H9 (cell line): ENCODE results near the gene PPARD. TPM values are rescaled to one million over a fixed set of nuclear protein-coding genes. Genes with fewer than 3 reads are reported as not detected.
"Not testable (repeated sequence)": the region's sequence is repeated elsewhere in the genome, so short reads cannot be mapped to it uniquely, and the experiment has no call there.

Source experiments
- DNase-seq: peaks from one replicate; pipeline ENCODE4 v3.0.0-alpha.2; 2017
- H2AFZ ChIP-seq: one replicate; pipeline ENCODE4 v1.6.1; 2013; ENCODE audit warnings: mild to moderate bottlenecking, low read length, control low read depth, moderate library complexity
- H2AK5ac ChIP-seq: 2 replicates; pipeline ENCODE4 v1.6.1; 2013; ENCODE audit warnings: low read length, control low read depth, mixed read lengths; ENCODE audit not compliant: insufficient read length
- H2BK120ac ChIP-seq: one replicate; pipeline ENCODE4 v1.6.1; 2013; ENCODE audit warnings: low read depth, mild to moderate bottlenecking, low read length, control low read depth, inconsistent platforms; ENCODE audit not compliant: poor library complexity, severe bottlenecking
- H2BK12ac ChIP-seq: 2 replicates; pipeline ENCODE4 v1.6.1; 2013; ENCODE audit warnings: low read length, control low read depth, mixed read lengths, low read depth; ENCODE audit not compliant: insufficient read length
- H2BK15ac ChIP-seq: 2 replicates; pipeline ENCODE4 v1.6.1; 2013; ENCODE audit warnings: low read depth, low read length, control low read depth
- H2BK20ac ChIP-seq: one replicate; pipeline ENCODE4 v1.6.1; 2013; ENCODE audit warnings: low read depth, mild to moderate bottlenecking, low read length, control low read depth, inconsistent platforms; ENCODE audit not compliant: poor library complexity, severe bottlenecking
- H2BK5ac ChIP-seq: 2 replicates; pipeline ENCODE4 v1.6.1; 2013; ENCODE audit warnings: low read length, control low read depth, mixed read lengths; ENCODE audit not compliant: insufficient read length
- H3K14ac ChIP-seq: 2 replicates; pipeline ENCODE4 v1.6.1; 2013; ENCODE audit warnings: low read length, control low read depth; ENCODE audit not compliant: insufficient read depth
- H3K18ac ChIP-seq: 2 replicates; pipeline ENCODE4 v1.6.1; 2013; ENCODE audit warnings: low read depth, mild to moderate bottlenecking, mixed read lengths, low read length, control low read depth; ENCODE audit not compliant: insufficient read length
- H3K23ac ChIP-seq: 2 replicates; pipeline ENCODE4 v1.6.1; 2013; ENCODE audit warnings: low read length, control low read depth, mixed read lengths, low read depth; ENCODE audit not compliant: insufficient read length
- H3K23me2 ChIP-seq: 2 replicates; pipeline ENCODE4 v1.6.1; 2013; ENCODE audit warnings: low read depth, mild to moderate bottlenecking, mixed read lengths, low read length, control low read depth; ENCODE audit not compliant: insufficient read length, poor library complexity, severe bottlenecking
- H3K27ac ChIP-seq: 2 replicates; pipeline ENCODE4 v1.5.1; 2013; ENCODE audit warnings: low read length, control low read depth, mixed read lengths, low read depth; ENCODE audit not compliant: insufficient read length
- H3K27me3 ChIP-seq: 2 replicates; pipeline ENCODE4 v1.6.1; 2013; ENCODE audit warnings: low read length, control low read depth, inconsistent platforms; ENCODE audit not compliant: insufficient read depth
- H3K4ac ChIP-seq: 2 replicates; pipeline ENCODE4 v1.6.1; 2013; ENCODE audit warnings: low read depth, mild to moderate bottlenecking, control low read depth, inconsistent platforms, low read length, moderate library complexity
- H3K4me1 ChIP-seq: 2 replicates; pipeline ENCODE4 v1.6.1; 2013; ENCODE audit warnings: low read length, control low read depth, inconsistent platforms; ENCODE audit not compliant: insufficient read depth
- H3K4me2 ChIP-seq: 2 replicates; pipeline ENCODE4 v1.6.1; 2013; ENCODE audit warnings: low read length, control low read depth, mixed read lengths; ENCODE audit not compliant: insufficient read length, insufficient read depth
- H3K56ac ChIP-seq: 2 replicates; pipeline ENCODE4 v1.6.1; 2013; ENCODE audit warnings: low read depth, mild to moderate bottlenecking, mixed read lengths, low read length, control low read depth; ENCODE audit not compliant: insufficient read length
- H3K79me1 ChIP-seq: 2 replicates; pipeline ENCODE4 v1.6.1; 2013; ENCODE audit warnings: low read depth, mild to moderate bottlenecking, moderate library complexity, low read length, control low read depth, inconsistent platforms; ENCODE audit not compliant: insufficient read depth, poor library complexity, severe bottlenecking
- H3K79me2 ChIP-seq: 2 replicates; pipeline ENCODE4 v1.6.1; 2013; ENCODE audit warnings: low read length, control low read depth, inconsistent platforms; ENCODE audit not compliant: insufficient read depth
- H3K9ac ChIP-seq: 2 replicates; pipeline ENCODE4 v1.6.1; 2013; ENCODE audit warnings: low read length, control low read depth, mixed read lengths; ENCODE audit not compliant: insufficient read length; ENCODE audit errors: extremely low read depth
- H3K9me3 ChIP-seq: one replicate; pipeline ENCODE4 v1.6.1; 2013; ENCODE audit warnings: low read depth, low read length, inconsistent platforms; ENCODE audit not compliant: control insufficient read depth
- H3T11ph ChIP-seq: one replicate; pipeline ENCODE4 v1.6.1; 2013; ENCODE audit warnings: mild to moderate bottlenecking, low read length, control low read depth, inconsistent platforms
- H4K20me1 ChIP-seq: one replicate; pipeline ENCODE4 v1.6.1; 2013; ENCODE audit not compliant: control insufficient read depth, insufficient read length, insufficient read depth
- H4K5ac ChIP-seq: 2 replicates; pipeline ENCODE4 v1.6.1; 2013; ENCODE audit warnings: low read depth, mild to moderate bottlenecking, mixed read lengths, low read length, control low read depth; ENCODE audit not compliant: insufficient read length
- H4K8ac ChIP-seq: replicated peaks from 2 replicates; pipeline ENCODE4 v1.6.1; 2013; ENCODE audit warnings: low read length, control low read depth, mixed read lengths, low read depth; ENCODE audit not compliant: insufficient read length
- H4K91ac ChIP-seq: 2 replicates; pipeline ENCODE4 v1.6.1; 2013; ENCODE audit warnings: low read depth, mild to moderate bottlenecking, moderate library complexity, mixed read lengths, low read length, control low read depth; ENCODE audit not compliant: insufficient read length
- H3K27ac Mint-ChIP-seq, 3 experiments: 2 replicates in 2 of 3; 3 replicates in 1 of 3; pipeline ENCODE4 v1.8.0; 2020 to 2021; ENCODE audit warnings: mixed read lengths in 3 of 3, mild to moderate bottlenecking in 1 of 3, moderate library complexity in 1 of 3
- H3K27me3 Mint-ChIP-seq: 2 replicates; pipeline ENCODE4 v1.8.0; 2021; ENCODE audit warnings: low read depth, mild to moderate bottlenecking, moderate library complexity, mixed read lengths
- H3K36me3 Mint-ChIP-seq, 3 experiments: 2 replicates in 2 of 3; 3 replicates in 1 of 3; pipeline ENCODE4 v1.8.0; 2020 to 2021; ENCODE audit warnings: low read depth in 3 of 3, mixed read lengths in 3 of 3; ENCODE audit not compliant: insufficient read depth in 1 of 3
- H3K4me1 Mint-ChIP-seq, 2 experiments: 2 replicates each; pipeline ENCODE4 v1.8.0; 2020; ENCODE audit warnings: mixed read lengths in 2 of 2
- H3K4me3 Mint-ChIP-seq, 2 experiments: 2 replicates in 1 of 2; 3 replicates in 1 of 2; pipeline ENCODE4 v1.8.0; 2020 to 2021; ENCODE audit warnings: mild to moderate bottlenecking in 2 of 2, mixed read lengths in 2 of 2, moderate library complexity in 1 of 2
- H3K9me3 Mint-ChIP-seq, 2 experiments: 2 replicates in 1 of 2; 3 replicates in 1 of 2; pipeline ENCODE4 v1.8.0; 2020; ENCODE audit warnings: mild to moderate bottlenecking in 2 of 2, mixed read lengths in 2 of 2, moderate library complexity in 1 of 2
- CTCF ChIP-seq: fragments of 200-600 bp; sonication (generic); conservative IDR thresholded peaks from 3 replicates; pipeline ENCODE4 v1.8.0; 2021; ENCODE audit warnings: antibody characterized with exemption, mild to moderate bottlenecking
- WGBS: extraction: QIAGEN DNeasy Blood & Tissue Kit; methylation state at CpG from one replicate; pipeline ENCODE4 v1.1.7; 2013; ENCODE audit warnings: missing lambda C conversion rate, low lambda C conversion rate, mixed read lengths; ENCODE audit not compliant: insufficient read length; ENCODE audit errors: extremely low coverage; 5-methylcytosine and 5-hydroxymethylcytosine counted together
- total RNA-seq: library from RNA; stranded (reverse); gene quantifications from 2 replicates; pipeline ENCODE4 v1.2.1, GENCODE V29; 2021

The PPARD gene
- total RNA-seq, 1 experiment from 2014 or later, result 11.7 TPM

- no peaks in the 10 kb centered on the region for H4K20me1 ChIP-seq
- no peak overlapping the region for H3K23ac ChIP-seq
- H4K91ac ChIP-seq, result no peak overlapping the region
- TF ChIP-seq CTCF, result no peak
- no peak overlapping the region for H2AFZ ChIP-seq
- H3K4me3 Mint-ChIP-seq, result no peak overlapping the region
- H2BK20ac ChIP-seq, result no peak overlapping the region
- peaks cover 2% of the 10 kb centered on the region; the same call in 1 of the 2 replicates for H3K27me3 Mint-ChIP-seq
- H3K27me3 ChIP-seq, result no peaks in the 10 kb centered on the region
- H4K8ac ChIP-seq, result no peak overlapping the region
- H3K14ac ChIP-seq, result no peak overlapping the region
- DNase-seq, result no peak
- H2BK15ac ChIP-seq, result no peak overlapping the region
- no peaks in the 10 kb centered on the region for H3K23me2 ChIP-seq
- peaks cover 5% of the 10 kb centered on the region for H3K9me3 ChIP-seq
- peaks cover 4 to 13% (median 9%) of the 10 kb centered on the region in 3 experiments; a peak in 6 of 7 replicates for H3K36me3 Mint-ChIP-seq
- H3K4ac ChIP-seq, result no peak overlapping the region
- no peak overlapping the region for H3K27ac ChIP-seq
- H3T11ph ChIP-seq, result no peak overlapping the region
- H3K9me3 Mint-ChIP-seq, result peaks cover 8 to 11% of the 10 kb centered on the region in 2 experiments; a peak in 4 of 5 replicates
- no peak overlapping the region for H3K56ac ChIP-seq
- no peak overlapping the region for H4K5ac ChIP-seq
- no peak overlapping the region for H3K9ac ChIP-seq
- WGBS, result no CpG with 5 or more reads among the region's 4 CpGs
- H3K4me1 Mint-ChIP-seq, result peaks cover 10 to 30% of the 10 kb centered on the region in 2 experiments
- no peaks in the 10 kb centered on the region for H3K79me1 ChIP-seq
- no peak overlapping the region for H2BK12ac ChIP-seq
- H3K79me2 ChIP-seq, result no peaks in the 10 kb centered on the region
- H3K4me2 ChIP-seq, result no peak overlapping the region
- H2BK120ac ChIP-seq, result no peak overlapping the region
- H2AK5ac ChIP-seq, result no peak overlapping the region
- H3K4me1 ChIP-seq, result peaks cover 5% of the 10 kb centered on the region; the same call in 1 of the 2 replicates
- H3K18ac ChIP-seq, result no peak overlapping the region
- no peak overlapping the region for H3K27ac Mint-ChIP-seq
- no peak overlapping the region for H2BK5ac ChIP-seq
Observed at GRCh38 chr6:35432291-35432690, 89.9 kb downstream of the PPARD start.

GRCh38 chr6:35432702-35433101 lies 90.3 kb downstream of the PPARD start:
- not testable (repeated sequence) for H3K27me3 Mint-ChIP-seq, H3K4ac ChIP-seq

More at GRCh38 chr6:35432702-35433101, 90.3 kb downstream of the PPARD start:
- not testable (repeated sequence) for H4K20me1 ChIP-seq, H3K9ac ChIP-seq, H3K27ac Mint-ChIP-seq, H3K23me2 ChIP-seq, H3K4me3 Mint-ChIP-seq, H2BK120ac ChIP-seq, H3K27ac ChIP-seq, H3K18ac ChIP-seq, H3K9me3 ChIP-seq, H3K56ac ChIP-seq, H4K5ac ChIP-seq, H2BK5ac ChIP-seq, H2AK5ac ChIP-seq, H3K14ac ChIP-seq, H4K8ac ChIP-seq, DNase-seq, H2BK15ac ChIP-seq, H3K23ac ChIP-seq, H3T11ph ChIP-seq, H3K79me1 ChIP-seq, H2AFZ ChIP-seq, H3K4me2 ChIP-seq, H3K4me1 ChIP-seq, H4K91ac ChIP-seq, H2BK20ac ChIP-seq, H2BK12ac ChIP-seq, H3K79me2 ChIP-seq, H3K27me3 ChIP-seq
- peaks cover 8 to 11% of the 10 kb centered on the region in 2 experiments; a peak in 4 of 5 replicates for H3K9me3 Mint-ChIP-seq
- H3K36me3 Mint-ChIP-seq, result peaks cover 4 to 13% (median 9%) of the 10 kb centered on the region in 3 experiments; a peak in 6 of 7 replicates
- peaks cover 10 to 26% of the 10 kb centered on the region in 2 experiments for H3K4me1 Mint-ChIP-seq
- WGBS, result no CpG with 5 or more reads among the region's 3 CpGs
